Liver (tissue), 9 donors: Measurements from ENCODE around the gene DLGAP4. TPM values are rescaled to one million over a fixed set of nuclear protein-coding genes. Genes with fewer than 3 reads are reported as not detected.

Experiments used
- DNase-seq: peaks from one replicate; pipeline ENCODE4 v3.0.0-alpha.2; 2017; ENCODE audit warnings: low spot score
- H3K27ac ChIP-seq, 2 donors: one replicate each; pipeline ENCODE4 v1.7.0; 2013; ENCODE audit warnings: inconsistent platforms in 2 of 2, low read length in 2 of 2, control low read depth in 1 of 2, low read depth in 1 of 2, mild to moderate bottlenecking in 1 of 2
- H3K27me3 ChIP-seq, 4 donors: one replicate each; pipeline versions ENCODE4 v1.6.1 to v1.7.0; 2013; ENCODE audit warnings: low read length in 3 of 4, inconsistent platforms in 1 of 4, mild to moderate bottlenecking in 1 of 4, moderate library complexity in 1 of 4; ENCODE audit not compliant: control insufficient read depth in 4 of 4, insufficient read depth in 4 of 4
- H3K36me3 ChIP-seq, 4 donors: one replicate each; pipeline versions ENCODE4 v1.6.1 to v1.7.0; 2013; ENCODE audit warnings: low read length in 3 of 4, mild to moderate bottlenecking in 3 of 4, low read depth in 1 of 4, moderate library complexity in 1 of 4; ENCODE audit not compliant: control insufficient read depth in 4 of 4, insufficient read depth in 3 of 4
- H3K4me1 ChIP-seq, 4 donors: one replicate each; pipeline versions ENCODE4 v1.6.1 to v1.7.0; 2013; ENCODE audit warnings: low read length in 3 of 4, mild to moderate bottlenecking in 3 of 4, moderate library complexity in 1 of 4; ENCODE audit not compliant: control insufficient read depth in 4 of 4, insufficient read depth in 4 of 4
- H3K4me3 ChIP-seq, 3 donors: one replicate each; pipeline versions ENCODE4 v1.6.1 to v1.7.0; 2013; ENCODE audit warnings: low read length in 3 of 3, control low read depth in 1 of 3, low read depth in 1 of 3, mild to moderate bottlenecking in 1 of 3
- H3K9ac ChIP-seq, 2 donors: one replicate each; pipeline ENCODE4 v1.7.0; 2013; ENCODE audit warnings: low read length in 2 of 2, mild to moderate bottlenecking in 2 of 2, moderate library complexity in 2 of 2, control low read depth in 1 of 2, low read depth in 1 of 2
- H3K9me3 ChIP-seq, 4 donors: one replicate each; pipeline versions ENCODE4 v1.6.1 to v1.7.0; 2013; ENCODE audit warnings: low read length in 3 of 4; ENCODE audit not compliant: control insufficient read depth in 4 of 4
- ATF3 ChIP-seq: IDR thresholded peaks from 2 replicates; pipeline ENCODE4 v1.6.1; 2016; ENCODE audit warnings: antibody characterized with exemption
- CTCF ChIP-seq: fragments of 150-350 bp; IDR thresholded peaks from 2 replicates; pipeline ENCODE4 v1.5.1; 2017; ENCODE audit warnings: improper control_type of control experiment, low read depth, low read length; ENCODE audit not compliant: missing input control
- EGR1 ChIP-seq, 2 donors: IDR thresholded peaks; 2 replicates each; pipeline ENCODE4 v1.6.1; 2016 to 2018; ENCODE audit warnings: antibody characterized with exemption in 2 of 2, low read depth in 2 of 2
- FOXA1 ChIP-seq: IDR thresholded peaks from 2 replicates; pipeline ENCODE4 v1.6.1; 2016; ENCODE audit warnings: antibody characterized with exemption
- FOXA2 ChIP-seq: IDR thresholded peaks from 2 replicates; pipeline ENCODE4 v1.6.1; 2016; ENCODE audit warnings: antibody characterized with exemption
- GABPA ChIP-seq, 2 donors: IDR thresholded peaks in 1 of 2; conservative IDR thresholded peaks in 1 of 2; 2 replicates each; pipeline ENCODE4 v1.6.1; 2016; ENCODE audit warnings: antibody characterized with exemption in 2 of 2, mild to moderate bottlenecking in 1 of 2, moderate library complexity in 1 of 2
- HNF4A ChIP-seq, 2 donors: conservative IDR thresholded peaks; 2 replicates each; pipeline ENCODE4 v1.6.1; 2016; ENCODE audit warnings: antibody characterized with exemption in 2 of 2, mild to moderate bottlenecking in 2 of 2
- JUND ChIP-seq, 2 donors: IDR thresholded peaks; 2 replicates each; pipeline ENCODE4 v1.6.1; 2016; ENCODE audit warnings: antibody characterized with exemption in 2 of 2
- MAX ChIP-seq: IDR thresholded peaks from 2 replicates; pipeline ENCODE4 v1.6.1; 2016; ENCODE audit warnings: antibody characterized with exemption
- NR2F2 ChIP-seq: IDR thresholded peaks from 2 replicates; pipeline ENCODE4 v1.6.1; 2016; ENCODE audit warnings: antibody characterized with exemption
- RAD21 ChIP-seq, 2 donors: IDR thresholded peaks; 2 replicates each; pipeline ENCODE4 v1.6.1; 2016; ENCODE audit warnings: antibody characterized with exemption in 2 of 2, mild to moderate bottlenecking in 2 of 2
- REST ChIP-seq: IDR thresholded peaks from 2 replicates; pipeline ENCODE4 v1.6.1; 2016; ENCODE audit warnings: antibody characterized with exemption, mild to moderate bottlenecking
- RXRA ChIP-seq, 2 donors: IDR thresholded peaks; 2 replicates each; pipeline ENCODE4 v1.6.1; 2017 to 2018; ENCODE audit warnings: antibody characterized with exemption in 2 of 2, mild to moderate bottlenecking in 1 of 2
- TAF1 ChIP-seq: conservative IDR thresholded peaks from 2 replicates; pipeline ENCODE4 v1.6.1; 2016; ENCODE audit warnings: antibody characterized with exemption, mild to moderate bottlenecking
- YY1 ChIP-seq: IDR thresholded peaks from 2 replicates; pipeline ENCODE4 v1.6.1; 2016; ENCODE audit warnings: antibody characterized with exemption, mild to moderate bottlenecking
- ZBTB33 ChIP-seq: IDR thresholded peaks from 2 replicates; pipeline ENCODE4 v1.6.1; 2016; ENCODE audit warnings: antibody characterized with exemption
- WGBS: extraction: QIAGEN DNeasy Blood & Tissue Kit; methylation state at CpG from one replicate; pipeline ENCODE4 v1.1.7; 2013; 5-methylcytosine and 5-hydroxymethylcytosine counted together
- polyA plus RNA-seq, 2 donors: library from polyadenylated mRNA; stranded (reverse) in 1 of 2; unstranded in 1 of 2; fragments of 200-250 nt in 1 of 2; fragments of >200 nt in 1 of 2; fragmentation: Nextera tagmentation in 1 of 2; extraction: Ambion mirVana in 1 of 2; gene quantifications; one replicate each; pipeline versions ENCODE4 v1.2.1 to v1.2.3, GENCODE V29; 2013 to 2015
- total RNA-seq, 2 donors: library from RNA; depleted of rRNA; stranded (reverse); fragments of >200 nt; gene quantifications; one replicate each; pipeline ENCODE4 v1.2.3, GENCODE V29; 2014
- donor health status: healthy.
- donor health status: healthy.
- donor health status: healthy.
- donor health status: healthy.
- donor health status: healthy.

The DLGAP4 gene
- total and polyA plus RNA-seq, 4 donors, result 2.9 to 18.7 (median 11.2) TPM

GRCh38 chr20:36313926-36314325 is 7.8 kb downstream of the DLGAP4 start:
- H3K9ac ChIP-seq, result no peak overlapping the region
- WGBS, result 75% methylated on average over 11 of the region's 11 CpGs
- no peaks in the 10 kb centered on the region for H3K36me3 ChIP-seq
- H3K27ac ChIP-seq, result no peak overlapping the region
- H3K4me1 ChIP-seq, result no peaks in the 10 kb centered on the region
- H3K27me3 ChIP-seq, result peaks cover 0 to 8% (median 2%) of the 10 kb centered on the region in 4 donors
- DNase-seq, result no peak
- no peaks in the 10 kb centered on the region for H3K9me3 ChIP-seq
- TF ChIP-seq MAX (no peak), FOXA1 (no peak), ATF3 (no peak), YY1 (no peak), NR2F2 (no peak), RXRA (IDR thresholded peaks at IDR 0.05) (no peak), TAF1 (no peak), GABPA (IDR thresholded peaks at IDR 0.05 in 1 of 2, conservative IDR thresholded peaks at IDR 0.05 in 1 of 2) (no peak), CTCF (no peak), FOXA2 (no peak), ZBTB33 (no peak), HNF4A (conservative IDR thresholded peaks at IDR 0.05) (no peak), JUND (IDR thresholded peaks at IDR 0.05) (no peak), EGR1 (IDR thresholded peaks at IDR 0.05; ENCODE audit: low read depth in 2 of 2) (no peak)
- H3K4me3 ChIP-seq, result no peak overlapping the region

GRCh38 chr20:36314734-36315544 is 8.8 kb downstream of the DLGAP4 start:
- no peak for DNase-seq
- 52% methylated on average over 11 of the region's 12 CpGs for WGBS
- Histone ChIP-seq H3K27ac (no peak overlapping the region), H3K36me3 (no peaks in the 10 kb centered on the region), H3K4me3 (no peak overlapping the region), H3K27me3 (peaks cover 0 to 8% (median 1%) of the 10 kb centered on the region in 4 donors), H3K4me1 (no peaks in the 10 kb centered on the region), H3K9me3 (no peaks in the 10 kb centered on the region), H3K9ac (no peak overlapping the region)
- TF ChIP-seq GABPA (IDR thresholded peaks at IDR 0.05 in 1 of 2, conservative IDR thresholded peaks at IDR 0.05 in 1 of 2) (no peak), NR2F2 (no peak), YY1 (no peak), ATF3 (no peak), ZBTB33 (no peak), MAX (no peak), RAD21 (IDR thresholded peaks at IDR 0.05) (no peak), HNF4A (conservative IDR thresholded peaks at IDR 0.05) (no peak), REST (no peak), RXRA (IDR thresholded peaks at IDR 0.05) (no peak), FOXA1 (no peak), EGR1 (IDR thresholded peaks at IDR 0.05; ENCODE audit: low read depth in 2 of 2) (no peak), TAF1 (no peak), JUND (IDR thresholded peaks at IDR 0.05) (no peak), FOXA2 (no peak)
